Hematopoietic multipotent progenitor cell treated with erythropoietin and hydrocortisone succinate and interleukin-3 and kit ligand, for 8 days (in vitro differentiated cells): ENCODE results near the gene SYNGR1.

Experiments
- DNase-seq: peaks from one replicate; pipeline ENCODE4 v3.0.0-alpha.2; 2015

The SYNGR1 gene

DNA sequence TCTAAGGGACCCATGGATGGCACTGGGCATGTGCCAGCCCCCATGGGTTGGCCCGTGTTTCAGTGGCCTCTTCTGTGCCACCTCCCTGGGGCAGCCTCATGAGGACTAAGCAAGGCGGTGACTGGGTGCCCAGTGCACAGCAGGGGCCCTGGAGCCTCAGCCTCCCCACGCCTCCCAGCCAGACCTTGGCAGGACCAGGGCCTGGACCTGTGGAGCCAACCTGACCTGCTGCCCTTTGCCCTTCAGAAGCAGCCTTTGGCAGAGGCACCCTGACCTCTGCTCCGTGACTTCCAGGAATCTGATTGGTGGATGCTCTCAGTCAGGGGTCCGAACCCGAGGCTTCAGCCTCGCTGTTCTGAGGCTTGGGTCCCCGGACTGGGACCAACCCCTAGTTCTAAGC is 25.0 kb downstream of the SYNGR1 start:
- DNase-seq, result no peak

- DNase-seq, result no peak
Measured at GRCh38 chr22:39375646-39376045, 25.9 kb downstream of the SYNGR1 start.

DNA sequence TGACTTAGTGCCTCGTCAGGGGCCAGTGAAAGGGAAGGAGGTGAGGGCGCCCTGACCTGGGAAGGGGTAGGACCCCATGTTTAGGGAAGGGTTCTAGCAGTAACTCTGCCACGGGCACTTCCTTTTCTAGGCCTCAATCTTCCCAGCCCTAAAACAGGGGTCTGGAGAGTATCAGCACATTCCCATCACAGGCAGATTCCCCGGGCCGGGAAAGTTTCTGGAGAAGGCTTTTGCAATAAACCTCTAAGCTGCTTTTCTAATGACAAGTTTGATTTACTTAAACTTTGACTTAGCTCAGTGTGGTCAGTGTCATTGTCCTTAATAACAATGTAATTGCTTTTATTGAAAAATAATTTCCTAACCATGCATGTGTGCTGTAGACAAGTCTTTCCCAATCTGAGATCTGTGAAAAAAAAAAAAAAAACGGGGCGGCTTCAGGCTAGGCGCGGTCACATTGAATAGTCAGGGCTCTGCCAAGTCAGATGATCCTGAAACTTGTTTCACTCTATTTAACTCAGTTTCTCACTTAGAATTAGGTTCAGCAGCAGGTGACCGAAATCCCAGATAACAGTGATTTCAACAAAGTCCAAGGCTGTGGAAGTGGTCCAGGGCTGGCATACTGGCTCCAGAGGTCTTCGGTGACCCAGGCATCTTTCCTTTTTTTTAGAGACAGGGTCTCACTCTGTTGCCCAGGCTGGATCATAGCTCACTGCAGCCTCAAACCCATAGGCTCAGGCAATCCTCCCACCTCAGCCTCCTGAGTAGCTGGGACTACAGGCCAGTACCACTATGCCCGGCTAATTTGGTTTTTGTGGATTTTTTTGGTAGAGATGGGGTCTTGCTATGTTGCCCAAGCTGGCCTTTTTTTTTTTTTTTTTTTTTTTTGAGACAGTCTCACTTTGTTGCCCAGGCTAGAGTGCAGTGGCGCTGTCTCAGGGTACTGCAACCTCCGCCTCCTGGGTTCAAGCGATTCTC is 30.3 kb downstream of the SYNGR1 start:
- DNase-seq, result no peak

DNA sequence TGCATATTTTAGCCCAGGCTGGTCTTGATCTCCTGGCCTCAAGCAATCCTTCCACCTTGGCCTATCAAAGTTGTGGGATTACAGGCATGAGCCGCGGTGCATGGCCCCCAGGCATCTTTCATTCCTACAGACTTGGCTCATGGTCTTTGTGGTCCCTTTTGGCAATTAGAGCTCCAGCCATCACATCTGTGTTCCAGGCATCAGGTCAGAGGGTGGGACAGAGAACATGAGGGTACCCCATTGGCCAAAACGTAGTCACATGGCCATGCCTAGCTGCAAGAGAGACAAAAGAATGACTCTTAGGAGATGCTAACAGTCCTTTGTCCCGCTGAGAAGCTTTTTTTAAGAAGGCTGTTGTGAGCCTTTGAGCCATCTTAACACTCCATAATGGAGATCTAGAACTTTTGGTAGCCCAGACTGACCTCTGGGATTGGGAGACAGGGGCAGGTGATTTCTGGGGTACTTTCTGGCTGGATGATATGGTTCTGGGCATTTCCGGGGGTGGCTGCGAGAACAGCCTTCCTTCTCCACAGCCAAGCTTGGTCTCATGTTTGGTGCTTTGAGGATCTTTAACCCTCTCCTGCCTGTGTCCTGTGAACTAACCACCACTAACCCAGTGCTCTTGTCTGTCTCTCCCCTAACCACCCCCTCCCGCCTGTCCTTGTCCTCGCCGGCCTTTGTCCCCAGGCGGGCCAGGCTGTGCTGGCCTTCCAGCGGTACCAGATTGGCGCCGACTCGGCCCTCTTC is 31.4 kb downstream of the SYNGR1 start:
- no peak for DNase-seq

DNA sequence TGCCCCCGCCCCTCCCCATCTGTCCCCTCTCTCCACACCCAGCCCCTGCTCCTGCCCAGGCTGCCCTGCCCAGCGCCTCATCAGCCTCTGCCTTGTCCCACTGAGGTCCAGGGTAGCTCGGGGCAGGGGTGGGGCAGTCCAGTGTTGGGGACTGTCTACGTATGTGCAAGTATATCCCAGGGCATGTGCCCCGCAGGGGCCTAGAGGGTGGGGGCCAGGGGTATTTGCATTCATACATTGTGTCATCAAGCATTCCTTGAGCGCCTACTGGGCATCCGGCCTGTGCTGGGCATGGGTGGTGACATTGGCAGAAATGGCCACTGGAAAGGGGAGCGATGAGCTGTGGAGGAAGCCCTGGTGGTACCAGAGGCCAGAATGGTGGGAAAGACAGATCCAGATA is 32.1 kb downstream of the SYNGR1 start:
- DNase-seq, result no peak

DNA sequence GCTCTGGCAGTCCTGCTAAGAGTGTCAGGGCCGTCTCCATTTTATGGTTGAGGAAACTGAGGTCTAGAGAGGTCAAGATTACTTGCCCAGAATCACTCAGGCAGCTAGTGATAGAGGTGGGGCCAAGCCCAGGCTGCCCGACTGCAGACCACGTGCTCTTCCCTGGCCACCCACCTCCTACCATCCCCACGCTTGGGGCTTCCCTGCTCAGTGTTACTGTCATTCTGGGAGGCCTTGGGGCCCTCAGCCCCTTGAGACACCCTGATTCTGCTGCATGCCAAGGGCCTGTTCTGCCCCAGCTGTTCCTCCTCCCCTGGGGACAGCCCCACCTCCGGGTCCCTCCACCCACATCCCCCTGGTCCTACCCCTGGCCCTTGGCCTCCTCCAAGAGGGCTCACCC is 32.6 kb downstream of the SYNGR1 start:
- no peak for DNase-seq

DNA sequence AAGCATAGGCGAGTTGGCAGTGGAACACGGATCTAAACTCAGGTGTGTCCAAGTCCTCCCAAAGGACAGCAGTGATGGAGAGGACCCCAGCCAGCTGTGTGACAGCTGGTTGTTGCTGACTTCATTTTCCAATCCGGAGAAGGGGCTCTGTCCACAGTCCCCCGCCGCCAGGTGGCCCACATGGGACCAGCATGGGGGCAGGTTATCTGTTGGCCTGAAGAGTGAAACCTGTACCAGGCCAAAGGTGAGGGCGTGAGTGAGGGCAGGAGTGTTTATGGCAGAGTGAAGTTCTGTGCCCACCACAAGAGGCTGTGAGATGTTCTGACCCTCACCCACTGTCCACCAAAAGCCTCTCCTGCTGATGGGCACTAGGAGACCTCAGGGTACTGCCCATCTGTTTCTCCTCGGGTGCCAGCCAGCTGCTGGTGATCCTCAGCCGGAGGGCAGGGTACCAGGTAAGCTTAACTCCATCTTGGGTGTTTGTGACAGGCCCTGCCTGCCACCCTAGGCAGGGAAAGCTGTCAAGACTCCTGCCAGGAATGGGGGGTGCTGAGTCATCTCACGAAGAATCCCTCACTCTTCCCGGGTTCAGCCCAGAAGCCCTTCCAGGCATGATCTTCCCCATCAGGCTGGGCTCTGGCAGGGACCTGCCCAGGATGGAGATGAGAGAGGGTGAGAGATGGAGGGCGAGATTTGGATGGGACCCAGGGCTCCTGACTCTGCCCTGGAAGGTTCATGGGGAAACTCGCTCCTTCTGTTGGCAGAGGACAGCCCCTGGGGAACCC is 34.2 kb downstream of the SYNGR1 start:
- DNase-seq, result no peak

DNA sequence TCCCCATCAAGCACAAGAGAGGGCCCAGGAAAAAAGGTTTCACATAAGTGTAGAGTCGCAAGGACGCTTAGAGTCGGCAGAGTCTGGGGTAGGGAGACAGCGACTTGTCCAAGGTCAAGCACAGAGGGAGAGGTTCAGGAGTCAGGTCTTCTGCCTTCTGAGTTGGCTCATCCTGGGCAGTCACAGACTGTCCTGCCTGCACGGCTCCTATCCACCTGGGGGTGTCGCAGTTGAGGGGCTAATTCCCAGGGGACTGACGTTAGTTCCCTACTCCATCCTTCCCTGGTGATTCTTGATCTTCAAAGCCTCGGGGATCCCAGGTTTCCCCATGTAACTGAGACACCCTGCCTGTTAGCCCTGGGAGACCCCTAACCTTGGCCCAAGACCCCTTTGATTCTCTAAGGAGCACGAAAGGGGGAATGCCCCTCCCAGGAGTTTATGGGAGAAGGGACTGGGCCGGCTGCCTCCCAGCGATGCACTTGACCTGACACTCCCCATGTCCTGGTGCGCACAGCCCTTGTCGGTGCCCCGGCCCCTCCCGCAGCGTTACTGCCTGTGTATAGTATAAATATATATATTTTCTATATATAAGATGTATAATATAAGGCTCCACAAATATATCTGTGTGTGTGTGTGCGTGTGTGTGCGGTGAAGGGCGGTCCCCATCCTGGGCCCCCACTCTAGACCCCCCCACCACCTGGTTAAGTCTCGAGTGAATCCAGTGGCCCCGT is 35.1 kb downstream of the SYNGR1 start:
- DNase-seq, result no peak

- DNase-seq, result peak; percentile 83
Measured at GRCh38 chr22:39388261-39389011, 38.6 kb downstream of the SYNGR1 start.

DNA sequence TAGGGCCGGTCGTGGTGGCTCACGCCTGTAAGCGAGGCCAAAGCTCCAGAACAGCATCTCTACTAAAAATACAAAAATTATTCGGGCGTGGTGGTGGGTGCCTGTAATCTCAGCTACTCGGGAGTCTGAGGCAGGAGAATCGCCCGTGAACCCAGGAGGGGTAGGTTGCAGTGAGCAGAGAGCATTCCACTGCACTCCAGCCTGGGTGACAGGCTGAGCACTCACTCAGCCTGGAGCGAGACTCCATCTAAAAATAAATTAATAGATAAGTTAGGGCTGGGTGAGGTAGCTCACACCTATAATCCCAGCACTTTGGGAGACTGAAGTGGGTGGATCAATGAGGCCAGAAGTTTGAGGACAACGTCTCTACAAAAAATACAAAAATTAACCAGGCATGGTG is 39.6 kb downstream of the SYNGR1 start:
- no peak for DNase-seq

DNA sequence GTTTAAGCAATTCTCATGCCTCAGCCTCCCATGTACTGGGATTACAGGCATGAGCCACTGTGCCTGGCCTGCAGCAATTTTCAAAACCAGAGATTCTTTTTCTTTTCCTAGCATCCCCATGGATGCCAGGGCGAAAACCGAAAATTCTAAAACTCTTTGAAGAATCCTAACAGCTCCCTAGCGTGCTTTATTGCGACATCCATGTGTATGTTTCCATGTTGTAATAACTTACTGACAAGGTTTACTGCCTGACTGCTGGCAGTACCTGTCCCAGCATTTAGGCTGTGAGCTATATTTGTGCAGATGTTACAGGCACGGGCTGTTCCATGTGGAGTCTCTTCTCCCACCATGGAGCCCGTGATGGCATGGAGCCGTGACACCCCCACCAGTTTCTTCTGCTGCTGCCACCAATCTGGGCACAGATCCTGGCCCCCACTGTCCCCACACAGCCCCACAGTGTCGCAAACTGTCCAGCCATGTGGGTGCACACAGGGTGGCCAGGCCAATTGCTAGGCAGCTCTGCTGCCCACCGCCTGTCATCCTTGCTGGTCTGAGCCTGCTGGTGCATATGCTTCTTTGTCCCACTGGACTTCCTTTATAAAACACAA is 42.7 kb downstream of the SYNGR1 start:
- DNase-seq, result no peak

DNA sequence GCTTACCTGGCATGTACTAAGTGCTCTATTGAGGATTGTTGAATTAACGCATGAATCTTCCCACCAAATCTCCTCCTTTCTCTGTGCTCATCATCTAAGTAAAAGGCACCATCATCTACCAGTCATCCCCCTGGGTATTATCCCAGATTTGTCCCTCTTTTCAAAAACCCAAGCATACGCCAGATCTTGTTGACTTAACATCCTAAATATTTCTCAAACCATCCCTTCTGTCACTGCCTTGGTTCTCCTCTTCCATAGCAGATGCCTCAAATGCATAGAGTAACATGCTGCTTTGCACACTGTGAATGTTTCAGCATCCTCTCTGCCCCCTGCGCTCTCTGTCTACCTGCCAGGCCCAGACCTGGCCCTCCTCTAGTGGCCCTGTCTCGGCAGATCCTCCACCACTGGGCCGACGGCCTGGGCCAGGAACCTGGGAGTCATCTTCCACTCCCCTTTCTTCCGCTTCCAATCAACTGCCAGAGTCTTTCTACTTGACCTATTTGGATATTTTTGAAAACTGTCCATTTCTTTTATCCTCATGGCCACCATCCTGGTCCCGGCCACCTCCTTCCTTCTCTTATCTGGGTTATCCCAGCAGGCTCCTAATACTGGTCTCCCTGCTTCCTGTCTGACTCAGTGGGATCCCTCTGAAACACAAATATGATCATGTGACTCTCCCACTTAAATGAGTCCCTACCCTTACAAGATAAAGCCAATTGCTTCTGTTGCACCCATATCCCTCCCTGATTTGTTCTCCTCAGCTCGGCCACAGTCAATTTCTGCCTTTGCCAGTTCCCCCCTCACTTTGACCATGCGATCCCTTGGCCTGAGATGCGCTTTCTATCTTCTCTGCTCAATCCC is 46.4 kb downstream of the SYNGR1 start:
- DNase-seq, result no peak

GRCh38 chr22:39396797-39397195 is 47.0 kb downstream of the SYNGR1 start:
- no peak for DNase-seq

- DNase-seq, result no peak
Measured at GRCh38 chr22:39401301-39401631, 51.5 kb downstream of the SYNGR1 start.

DNA sequence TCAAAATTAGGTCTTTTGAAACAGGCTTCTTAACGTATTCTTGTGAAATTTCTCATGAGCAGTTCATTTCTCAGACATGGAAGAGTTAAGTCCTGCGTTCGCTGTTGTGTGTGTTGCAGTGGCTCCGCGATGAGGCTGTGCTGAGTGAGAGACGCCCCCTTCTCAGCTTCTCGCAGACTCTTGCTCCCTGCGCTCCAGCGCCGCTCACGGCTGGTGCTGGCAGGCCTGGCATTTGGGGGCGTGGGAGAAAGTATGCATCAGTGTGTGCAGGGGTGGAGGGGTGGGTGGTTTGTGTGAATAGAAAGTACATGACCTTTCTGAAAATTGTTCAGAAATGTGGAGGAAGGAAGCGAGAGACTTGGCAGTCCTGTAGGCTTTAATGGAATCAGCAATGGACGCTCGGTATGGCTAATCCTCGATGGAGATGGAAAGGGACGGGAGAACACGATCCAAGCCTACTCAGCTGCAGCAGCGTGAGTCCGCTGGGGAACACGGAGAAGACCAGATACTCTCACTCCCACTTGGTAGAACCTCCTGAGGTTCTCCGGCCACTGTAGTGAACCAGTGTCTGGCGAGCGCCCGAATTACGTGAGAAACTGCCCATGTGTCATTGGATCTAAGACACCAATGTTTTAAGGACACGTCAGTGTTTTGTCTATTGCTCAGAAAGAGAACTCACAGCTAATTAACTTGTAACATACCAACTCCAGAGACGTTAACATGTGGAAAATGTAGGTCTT is 55.7 kb downstream of the SYNGR1 start:
- no peak for DNase-seq

DNA sequence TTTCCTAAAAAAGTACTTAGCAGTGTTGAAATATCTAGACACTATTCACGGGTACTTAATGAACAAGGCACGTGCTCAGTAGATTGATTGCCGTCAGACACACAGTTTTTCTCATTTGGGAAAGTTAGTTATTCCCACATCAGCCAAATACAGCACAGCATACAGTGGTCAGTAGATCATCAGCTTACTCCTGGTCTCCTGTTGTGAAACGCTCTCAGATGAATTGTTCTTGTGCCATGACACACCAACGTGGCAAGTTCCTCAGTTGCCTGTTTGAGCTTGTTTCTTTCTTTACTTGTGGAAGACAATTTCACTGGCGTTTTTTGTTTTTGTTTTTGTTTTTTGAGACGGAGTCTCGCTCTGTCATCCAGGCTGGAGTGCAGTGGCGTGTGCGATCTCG is 58.4 kb downstream of the SYNGR1 start:
- DNase-seq, result no peak

GRCh38 chr22:39408807-39409206 is 59.0 kb downstream of the SYNGR1 start:
- DNase-seq, result no peak

GRCh38 chr22:39409516-39410029 is 59.8 kb downstream of the SYNGR1 start:
- no peak for DNase-seq

DNA sequence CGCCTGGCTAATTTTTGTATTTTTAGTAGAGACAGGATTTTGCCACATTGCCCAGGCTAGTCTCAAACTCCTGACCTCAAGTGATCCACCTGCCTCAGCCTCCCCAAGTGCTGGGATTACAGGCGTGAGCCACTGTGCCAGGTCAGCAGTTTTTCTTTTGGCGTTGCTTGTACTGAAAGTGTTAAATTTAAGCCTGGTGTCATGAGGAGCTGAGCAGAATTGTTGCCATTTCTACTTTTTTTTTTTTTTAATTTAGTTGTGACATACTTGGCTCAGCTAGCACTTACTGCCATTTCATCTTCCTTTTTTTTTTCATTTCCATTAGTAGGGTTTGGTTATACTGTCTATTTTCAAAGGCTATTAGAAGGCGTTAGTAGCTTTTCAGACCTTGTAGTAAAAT is 60.5 kb downstream of the SYNGR1 start:
- DNase-seq, result no peak
